ENCODE data around the gene KCNA2.

Gene KCNA2

GRCh38 chr1:110601332-110601731 is 4.8 kb downstream of the KCNA2 start:
- DNase-seq, result no peak

- no peak for DNase-seq
These were observed 5.4 kb downstream of the KCNA2 start for GRCh38 chr1:110600716-110601115.

- DNase-seq, result no peak
These were observed 8.2 kb downstream of the KCNA2 start for GRCh38 chr1:110597966-110598365.

GRCh38 chr1:110596312-110596711 is 9.8 kb downstream of the KCNA2 start:
- no peak for DNase-seq

- no peak for DNase-seq
These were observed 10.8 kb downstream of the KCNA2 start for GRCh38 chr1:110595353-110595710.

GRCh38 chr1:110594456-110595352 is 11.5 kb downstream of the KCNA2 start:
- DNase-seq, result no peak

GRCh38 chr1:110593902-110594301 is 12.3 kb downstream of the KCNA2 start:
- DNase-seq, result no peak

- no peak for DNase-seq
These were observed 14.2 kb downstream of the KCNA2 start for GRCh38 chr1:110591956-110592355.

GRCh38 chr1:110588991-110589390 is 17.2 kb downstream of the KCNA2 start:
- DNase-seq, result no peak

- DNase-seq, result no peak
These were observed 17.7 kb downstream of the KCNA2 start for GRCh38 chr1:110588486-110588885.

GRCh38 chr1:110587906-110588305 is 18.3 kb downstream of the KCNA2 start:
- no peak for DNase-seq

- no peak for DNase-seq
These were observed 20.7 kb downstream of the KCNA2 start for GRCh38 chr1:110585481-110585880.

- no peak for DNase-seq
These were observed 22.1 kb downstream of the KCNA2 start for GRCh38 chr1:110584045-110584444.

GRCh38 chr1:110583505-110583904 is 22.7 kb downstream of the KCNA2 start:
- DNase-seq, result no peak

- no peak for DNase-seq
These were observed 23.8 kb downstream of the KCNA2 start for GRCh38 chr1:110582378-110582777.

- no peak for DNase-seq
These were observed 24.4 kb downstream of the KCNA2 start for GRCh38 chr1:110581682-110582145.

GRCh38 chr1:110580244-110580643 is 25.9 kb downstream of the KCNA2 start:
- DNase-seq, result no peak

GRCh38 chr1:110579460-110579859 is 26.7 kb downstream of the KCNA2 start:
- no peak for DNase-seq

- DNase-seq, result no peak
These were observed 29.7 kb downstream of the KCNA2 start for GRCh38 chr1:110576441-110576840.

GRCh38 chr1:110573314-110573713 is 32.8 kb downstream of the KCNA2 start:
- no peak for DNase-seq

- no peak for DNase-seq
These were observed 33.4 kb downstream of the KCNA2 start for GRCh38 chr1:110572751-110573150.

- DNase-seq, result no peak
These were observed 35.3 kb downstream of the KCNA2 start for GRCh38 chr1:110570901-110571300.

GRCh38 chr1:110570307-110570706 is 35.9 kb downstream of the KCNA2 start:
- DNase-seq, result no peak

- no peak for DNase-seq
These were observed 39.3 kb downstream of the KCNA2 start for GRCh38 chr1:110566836-110567235.

GRCh38 chr1:110565565-110565964 is 40.6 kb downstream of the KCNA2 start:
- DNase-seq, result no peak

Data from NCI-H187 treated with DMSO at 0.1 percent for 48 hours (cell line).